ENCODE results near the gene CHCHD4. TPM values are rescaled to one million over a fixed set of nuclear protein-coding genes. Genes with fewer than 3 reads are reported as not detected.

CHCHD4 gene
- polyA plus RNA-seq, 2 of the 4 experiments (the other 2 are of a cell fraction) = 37.3 to 48.8 TPM

GRCh38 chr3:14097616-14098391 is 26.9 kb downstream of the CHCHD4 start:
- H3K4me1 ChIP-seq = no peaks in the 10 kb centered on the region
- 54% methylated on average over 5 of the region's 5 CpGs for WGBS (ENCODE audit: missing lambda C conversion rate)
- no peak overlapping the region for H3K4me2 ChIP-seq
- no peak for FAIRE-seq
- 0 out of 3 replicates have a peak, but pooled peaks cover 6% of the 10 kb centered on the region for H3K9me3 ChIP-seq
- no peak overlapping the region for H3K4me3 ChIP-seq
- ChIA-PET POLR2A (no interaction called here), CTCF (no interaction called here)
- no peak for TF ChIP-seq SREBF2 (IDR thresholded peaks at IDR 0.05)
- TF ChIP-seq CHD4 (IDR thresholded peaks at IDR 0.05; ENCODE audit: borderline replicate concordance) = no peak
- TF ChIP-seq FOSB (CRISPR knock-in tag; IDR thresholded peaks at IDR 0.05) = no peak
- no peak for TF ChIP-seq KDM1A (IDR thresholded peaks at IDR 0.05; ENCODE audit: low read depth)
- no peak for TF ChIP-seq NR3C1 (IDR thresholded peaks at IDR 0.05)
- no peak for TF ChIP-seq MAZ (IDR thresholded peaks at IDR 0.05; ENCODE audit: borderline replicate concordance, low read depth, low read length)
- TF ChIP-seq PHF8 (IDR thresholded peaks at IDR 0.05; ENCODE audit: borderline replicate concordance, low read depth) = no peak
- no peak for TF ChIP-seq E2F6 (IDR thresholded peaks at IDR 0.05; ENCODE audit: borderline replicate concordance, low read depth)
- H3K27ac ChIP-seq = no peak overlapping the region
- DNase-seq (ENCODE audit: low read depth in 1 of 2, low spot score in 1 of 2) = no peak
- ATAC-seq = no peak

DNA sequence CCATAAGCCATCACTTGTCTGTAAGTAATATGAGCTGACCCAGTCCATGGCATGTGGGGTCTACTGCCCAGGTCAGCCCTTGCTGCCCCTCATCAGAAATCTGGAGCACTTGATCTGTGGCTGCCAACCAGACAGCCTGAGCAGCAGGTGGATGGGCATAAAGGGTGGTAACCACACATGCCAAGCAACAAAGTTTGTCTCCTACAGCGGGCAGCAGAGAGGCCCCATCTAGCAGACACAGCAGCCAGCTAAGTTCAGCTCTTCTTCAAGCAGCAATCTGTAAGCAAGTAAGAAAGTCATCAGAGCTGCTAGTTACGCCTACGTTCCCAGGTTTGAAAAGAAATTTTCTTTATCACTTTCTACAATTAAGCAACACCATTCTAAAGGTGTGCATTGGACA is 27.9 kb downstream of the CHCHD4 start:
- peak; percentile 72 to 87; a peak in 5 of 6 replicates for ATAC-seq
- peak in 1 of 2 experiments; percentile 23 for DNase-seq (ENCODE audit: low read depth in 1 of 2, low spot score in 1 of 2)
- 0 out of 3 replicates have a peak, but pooled peaks cover 6% of the 10 kb centered on the region for H3K9me3 ChIP-seq
- no peak overlapping the region for H3K4me2 ChIP-seq
- POLR2A ChIA-PET = no interaction called here
- no peak overlapping the region for H3K4me3 ChIP-seq
- CTCF ChIA-PET = no interaction called here
- 49% methylated on average over 3 of the region's 3 CpGs for WGBS (ENCODE audit: missing lambda C conversion rate)
- no peaks in the 10 kb centered on the region for H3K4me1 ChIP-seq
- FAIRE-seq = no peak
- no peak for TF ChIP-seq MAX (IDR thresholded peaks at IDR 0.05)
- TF ChIP-seq NPAS2 (CRISPR knock-in tag; IDR thresholded peaks at IDR 0.05; ENCODE audit: borderline replicate concordance) = no peak
- no peak for TF ChIP-seq KDM1A (IDR thresholded peaks at IDR 0.05; ENCODE audit: low read depth)
- no peak for TF ChIP-seq BHLHE40 (IDR thresholded peaks at IDR 0.05; ENCODE audit: low read depth, low read length)
- TF ChIP-seq TFCP2L1 (CRISPR knock-in tag; IDR thresholded peaks at IDR 0.05) = no peak
- no peak for TF ChIP-seq FOXS1 (CRISPR knock-in tag; IDR thresholded peaks at IDR 0.05)
- no peak for TF ChIP-seq PBX3 (IDR thresholded peaks at IDR 0.05)
- TF ChIP-seq FOSB (CRISPR knock-in tag; IDR thresholded peaks at IDR 0.05) = no peak
- TF ChIP-seq HMGXB4 (CRISPR knock-in tag; IDR thresholded peaks at IDR 0.05; ENCODE audit: borderline replicate concordance) = no peak
- TF ChIP-seq SREBF2 (IDR thresholded peaks at IDR 0.05) = no peak
- TF ChIP-seq EP300 (IDR thresholded peaks at IDR 0.05) = no peak
- TF ChIP-seq EHF (CRISPR knock-in tag; IDR thresholded peaks at IDR 0.05) = no peak
- TF ChIP-seq RARB (CRISPR knock-in tag; IDR thresholded peaks at IDR 0.05) = no peak
- TF ChIP-seq HDAC2 (IDR thresholded peaks at IDR 0.05) = no peak
- TF ChIP-seq NFE2L2 (conservative IDR thresholded peaks at IDR 0.05; ENCODE audit: low read length) = no peak
- no peak for TF ChIP-seq BCL3 (IDR thresholded peaks at IDR 0.05)
- H3K27ac ChIP-seq = no peak overlapping the region
